Liver (tissue), 9 donors: ENCODE measurements around the gene TMEM116. TPM values are rescaled to one million over a fixed set of nuclear protein-coding genes. Genes with fewer than 3 reads are reported as not detected.

Experiments
- DNase-seq: peaks from one replicate; pipeline ENCODE4 v3.0.0-alpha.2; 2017; ENCODE audit warnings: low spot score
- H3K27ac ChIP-seq, 2 donors: one replicate each; pipeline ENCODE4 v1.7.0; 2013; ENCODE audit warnings: inconsistent platforms in 2 of 2, low read length in 2 of 2, control low read depth in 1 of 2, low read depth in 1 of 2, mild to moderate bottlenecking in 1 of 2
- H3K27me3 ChIP-seq, 4 donors: one replicate each; pipeline versions ENCODE4 v1.6.1 to v1.7.0; 2013; ENCODE audit warnings: low read length in 3 of 4, inconsistent platforms in 1 of 4, mild to moderate bottlenecking in 1 of 4, moderate library complexity in 1 of 4; ENCODE audit not compliant: control insufficient read depth in 4 of 4, insufficient read depth in 4 of 4
- H3K36me3 ChIP-seq, 4 donors: one replicate each; pipeline versions ENCODE4 v1.6.1 to v1.7.0; 2013; ENCODE audit warnings: low read length in 3 of 4, mild to moderate bottlenecking in 3 of 4, low read depth in 1 of 4, moderate library complexity in 1 of 4; ENCODE audit not compliant: control insufficient read depth in 4 of 4, insufficient read depth in 3 of 4
- H3K4me1 ChIP-seq, 4 donors: one replicate each; pipeline versions ENCODE4 v1.6.1 to v1.7.0; 2013; ENCODE audit warnings: low read length in 3 of 4, mild to moderate bottlenecking in 3 of 4, moderate library complexity in 1 of 4; ENCODE audit not compliant: control insufficient read depth in 4 of 4, insufficient read depth in 4 of 4
- H3K4me3 ChIP-seq, 3 donors: one replicate each; pipeline versions ENCODE4 v1.6.1 to v1.7.0; 2013; ENCODE audit warnings: low read length in 3 of 3, control low read depth in 1 of 3, low read depth in 1 of 3, mild to moderate bottlenecking in 1 of 3
- H3K9ac ChIP-seq, 2 donors: one replicate each; pipeline ENCODE4 v1.7.0; 2013; ENCODE audit warnings: low read length in 2 of 2, mild to moderate bottlenecking in 2 of 2, moderate library complexity in 2 of 2, control low read depth in 1 of 2, low read depth in 1 of 2
- H3K9me3 ChIP-seq, 4 donors: one replicate each; pipeline versions ENCODE4 v1.6.1 to v1.7.0; 2013; ENCODE audit warnings: low read length in 3 of 4; ENCODE audit not compliant: control insufficient read depth in 4 of 4
- ATF3 ChIP-seq: IDR thresholded peaks from 2 replicates; pipeline ENCODE4 v1.6.1; 2016; ENCODE audit warnings: antibody characterized with exemption
- CTCF ChIP-seq: fragments of 150-350 bp; IDR thresholded peaks from 2 replicates; pipeline ENCODE4 v1.5.1; 2017; ENCODE audit warnings: improper control_type of control experiment, low read depth, low read length; ENCODE audit not compliant: missing input control
- EGR1 ChIP-seq, 2 donors: IDR thresholded peaks; 2 replicates each; pipeline ENCODE4 v1.6.1; 2016 to 2018; ENCODE audit warnings: antibody characterized with exemption in 2 of 2, low read depth in 2 of 2
- FOXA1 ChIP-seq: IDR thresholded peaks from 2 replicates; pipeline ENCODE4 v1.6.1; 2016; ENCODE audit warnings: antibody characterized with exemption
- FOXA2 ChIP-seq: IDR thresholded peaks from 2 replicates; pipeline ENCODE4 v1.6.1; 2016; ENCODE audit warnings: antibody characterized with exemption
- GABPA ChIP-seq, 2 donors: IDR thresholded peaks in 1 of 2; conservative IDR thresholded peaks in 1 of 2; 2 replicates each; pipeline ENCODE4 v1.6.1; 2016; ENCODE audit warnings: antibody characterized with exemption in 2 of 2, mild to moderate bottlenecking in 1 of 2, moderate library complexity in 1 of 2
- HNF4A ChIP-seq, 2 donors: conservative IDR thresholded peaks; 2 replicates each; pipeline ENCODE4 v1.6.1; 2016; ENCODE audit warnings: antibody characterized with exemption in 2 of 2, mild to moderate bottlenecking in 2 of 2
- HNF4G ChIP-seq: IDR thresholded peaks from 2 replicates; pipeline ENCODE4 v1.6.1; 2016; ENCODE audit warnings: antibody characterized with exemption
- JUND ChIP-seq, 2 donors: IDR thresholded peaks; 2 replicates each; pipeline ENCODE4 v1.6.1; 2016; ENCODE audit warnings: antibody characterized with exemption in 2 of 2
- MAX ChIP-seq: IDR thresholded peaks from 2 replicates; pipeline ENCODE4 v1.6.1; 2016; ENCODE audit warnings: antibody characterized with exemption
- RXRA ChIP-seq, 2 donors: IDR thresholded peaks; 2 replicates each; pipeline ENCODE4 v1.6.1; 2017 to 2018; ENCODE audit warnings: antibody characterized with exemption in 2 of 2, mild to moderate bottlenecking in 1 of 2
- TAF1 ChIP-seq: conservative IDR thresholded peaks from 2 replicates; pipeline ENCODE4 v1.6.1; 2016; ENCODE audit warnings: antibody characterized with exemption, mild to moderate bottlenecking
- YY1 ChIP-seq: IDR thresholded peaks from 2 replicates; pipeline ENCODE4 v1.6.1; 2016; ENCODE audit warnings: antibody characterized with exemption, mild to moderate bottlenecking
- WGBS: extraction: QIAGEN DNeasy Blood & Tissue Kit; methylation state at CpG from one replicate; pipeline ENCODE4 v1.1.7; 2013; 5-methylcytosine and 5-hydroxymethylcytosine counted together
- polyA plus RNA-seq, 2 donors: library from polyadenylated mRNA; stranded (reverse) in 1 of 2; unstranded in 1 of 2; fragments of 200-250 nt in 1 of 2; fragments of >200 nt in 1 of 2; fragmentation: Nextera tagmentation in 1 of 2; extraction: Ambion mirVana in 1 of 2; gene quantifications; one replicate each; pipeline versions ENCODE4 v1.2.1 to v1.2.3, GENCODE V29; 2013 to 2015
- total RNA-seq, 2 donors: library from RNA; depleted of rRNA; stranded (reverse); fragments of >200 nt; gene quantifications; one replicate each; pipeline ENCODE4 v1.2.3, GENCODE V29; 2014
- donor health status: healthy.
- donor health status: healthy.
- donor health status: healthy.
- donor health status: healthy.
- donor health status: healthy.

The TMEM116 gene
- total and polyA plus RNA-seq, 4 donors = 4.9 to 11.6 (median 6.6) TPM

GRCh38 chr12:112008918-112009317, 4.0 kb downstream of the TMEM116 start:
- no peak overlapping the region for H3K4me3 ChIP-seq
- WGBS = 73% methylated on average over 3 of the region's 3 CpGs
- DNase-seq = no peak
- H3K9me3 ChIP-seq = no peaks in the 10 kb centered on the region
- no peak overlapping the region for H3K9ac ChIP-seq
- H3K27ac ChIP-seq = no peak overlapping the region
- peaks cover 0 to 2% (median 0%) of the 10 kb centered on the region in 4 donors for H3K36me3 ChIP-seq
- TF ChIP-seq HNF4A (conservative IDR thresholded peaks at IDR 0.05) = no peak
- TF ChIP-seq CTCF = no peak
- TF ChIP-seq GABPA (IDR thresholded peaks at IDR 0.05 in 1 of 2, conservative IDR thresholded peaks at IDR 0.05 in 1 of 2) = no peak
- no peak for TF ChIP-seq YY1
- no peak for TF ChIP-seq RXRA (IDR thresholded peaks at IDR 0.05)
- TF ChIP-seq HNF4G = no peak
- H3K27me3 ChIP-seq = no peaks in the 10 kb centered on the region
- H3K4me1 ChIP-seq = peaks cover 5 to 20% (median 14%) of the 10 kb centered on the region in 4 donors

- Histone ChIP-seq H3K4me1 (peaks cover 5 to 20% (median 13%) of the 10 kb centered on the region in 4 donors), H3K27ac (no peak overlapping the region), H3K9me3 (no peaks in the 10 kb centered on the region), H3K4me3 (no peak overlapping the region), H3K36me3 (peaks cover 0 to 2% (median 0%) of the 10 kb centered on the region in 4 donors), H3K27me3 (no peaks in the 10 kb centered on the region), H3K9ac (no peak overlapping the region)
- no peak for TF ChIP-seq HNF4A (conservative IDR thresholded peaks at IDR 0.05)
- TF ChIP-seq EGR1 (IDR thresholded peaks at IDR 0.05; ENCODE audit: low read depth in 2 of 2) = no peak
- no peak for TF ChIP-seq MAX
- TF ChIP-seq HNF4G = no peak
- TF ChIP-seq YY1 = no peak
- no peak for TF ChIP-seq GABPA (IDR thresholded peaks at IDR 0.05 in 1 of 2, conservative IDR thresholded peaks at IDR 0.05 in 1 of 2)
- no peak for TF ChIP-seq CTCF
- TF ChIP-seq TAF1 = no peak
- TF ChIP-seq RXRA (IDR thresholded peaks at IDR 0.05) = no peak
- no peak for TF ChIP-seq FOXA2
- no peak for TF ChIP-seq ATF3
- TF ChIP-seq JUND (IDR thresholded peaks at IDR 0.05) = no peak
- no peak for TF ChIP-seq FOXA1
- DNase-seq = no peak
- 97% methylated on average over 9 of the region's 9 CpGs for WGBS
Observed at GRCh38 chr12:112007945-112008344, 5.0 kb downstream of the TMEM116 start.
